ENCODE measurements around the gene SLC12A9.
A peak's percentile ranks its signal among the peaks of the same experiment; 100 is the strongest.
"Not testable (repeated sequence)": the region's sequence is repeated elsewhere in the genome, so short reads cannot be mapped to it uniquely, and the experiment has no call there.

The SLC12A9 gene

GRCh38 chr7:100836812-100837098, 15.8 kb upstream of the SLC12A9 start:
- Mint-ChIP-seq H3K27ac (peak overlapping the region; percentile 61), H3K9me3 (no peaks in the 10 kb centered on the region), H3K4me3 (peak overlapping the region; percentile 67), H3K27me3 (no peaks in the 10 kb centered on the region), H3K4me1 (peaks cover 14% of the 10 kb centered on the region), H3K36me3 (ENCODE audit: low read depth) (peaks cover 2% of the 10 kb centered on the region)
- no peak for ATAC-seq
- DNase-seq = no peak

GRCh38 chr7:100837099-100837836, 15.2 kb upstream of the SLC12A9 start:
- Mint-ChIP-seq H3K27ac (peak overlapping the region; percentile 61), H3K4me3 (peak overlapping the region; percentile 67), H3K4me1 (peaks cover 14% of the 10 kb centered on the region), H3K27me3 (no peaks in the 10 kb centered on the region), H3K36me3 (ENCODE audit: low read depth) (peaks cover 2% of the 10 kb centered on the region), H3K9me3 (no peaks in the 10 kb centered on the region)
- ATAC-seq (peak; percentile 91), DNase-seq (peak; percentile 77)

DNA sequence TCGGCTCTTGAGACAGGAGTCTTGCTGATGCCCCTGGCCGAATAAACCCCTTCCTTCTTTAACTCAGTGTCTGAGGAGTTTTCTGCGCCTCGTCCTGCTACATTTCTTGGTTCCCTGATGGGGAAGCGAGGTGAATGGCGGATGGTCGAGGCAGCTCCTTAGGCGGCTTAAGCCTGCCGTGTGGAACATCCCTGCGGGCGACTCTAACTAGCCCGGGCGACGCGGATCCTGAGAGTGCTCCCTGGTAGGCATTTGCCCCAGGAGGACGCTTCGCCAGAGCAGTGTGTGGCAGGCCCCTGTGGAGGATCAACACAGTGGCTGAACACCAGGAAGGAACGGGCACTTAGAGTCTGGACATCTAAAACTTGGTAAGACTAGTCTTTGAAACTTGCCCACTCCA, 13.2 kb upstream of the SLC12A9 start:
- no peak for ATAC-seq
- Mint-ChIP-seq H3K9me3 (no peaks in the 10 kb centered on the region), H3K27me3 (no peaks in the 10 kb centered on the region), H3K36me3 (ENCODE audit: low read depth) (peaks cover 2% of the 10 kb centered on the region), H3K4me1 (peaks cover 14% of the 10 kb centered on the region), H3K27ac (no peak overlapping the region), H3K4me3 (no peak overlapping the region)
- no peak for DNase-seq

DNA sequence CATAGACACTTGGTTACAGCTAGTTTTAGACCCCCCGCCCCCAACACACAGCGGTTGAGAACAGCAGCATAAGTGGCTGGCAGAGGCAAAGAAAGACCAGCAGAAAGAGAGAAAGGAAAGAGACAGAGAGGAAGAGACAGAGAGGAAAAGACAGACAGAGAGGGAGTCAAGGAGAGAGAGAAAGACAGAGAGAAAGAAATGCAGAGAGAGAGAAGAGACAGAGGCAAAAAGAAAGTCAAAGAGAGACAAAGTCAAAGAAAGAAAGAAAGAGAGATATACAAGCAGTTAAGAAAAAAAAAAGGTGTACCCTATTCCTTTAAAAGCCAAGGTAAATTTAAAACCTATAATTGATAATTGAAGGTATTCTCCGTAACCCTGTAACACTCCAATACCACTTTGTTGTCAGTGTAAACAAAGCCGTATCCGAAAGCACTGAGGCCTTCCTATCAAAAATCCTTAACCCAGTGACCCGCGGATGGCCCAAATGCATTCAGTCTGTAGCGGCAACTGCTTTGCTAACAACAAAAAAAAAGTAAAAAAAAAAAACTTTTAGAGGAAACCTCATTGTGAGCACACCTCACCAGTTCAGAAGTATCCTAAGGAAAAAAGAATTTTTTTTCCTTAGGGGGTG, 11.9 kb upstream of the SLC12A9 start:
- DNase-seq (no peak), ATAC-seq (no peak)
- H3K4me3 Mint-ChIP-seq = no peak overlapping the region
- no peaks in the 10 kb centered on the region for H3K9me3 Mint-ChIP-seq
- H3K36me3 Mint-ChIP-seq (ENCODE audit: low read depth) = peaks cover 2% of the 10 kb centered on the region
- no peaks in the 10 kb centered on the region for H3K27me3 Mint-ChIP-seq
- H3K27ac Mint-ChIP-seq = no peak overlapping the region
- peaks cover 13% of the 10 kb centered on the region for H3K4me1 Mint-ChIP-seq

DNA sequence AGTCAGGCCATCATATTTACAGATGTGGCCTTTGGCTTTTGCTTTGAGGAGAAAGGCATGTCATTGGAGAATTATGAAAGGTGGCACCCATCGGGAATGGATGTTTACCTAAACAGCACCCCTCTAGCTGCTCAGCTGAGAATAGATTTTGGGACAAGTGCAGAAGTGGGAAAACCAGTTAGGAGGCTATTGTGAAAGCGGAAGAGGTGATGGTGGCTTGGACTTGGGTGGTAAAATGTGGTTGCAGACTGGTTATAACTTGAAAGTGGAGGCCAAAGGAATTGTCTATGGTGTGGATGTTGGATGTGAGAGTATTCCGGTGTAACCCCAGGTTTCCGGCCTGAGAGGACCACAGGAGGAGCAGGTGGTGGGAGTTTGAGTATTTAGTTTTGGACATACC, 5.2 kb upstream of the SLC12A9 start:
- Mint-ChIP-seq H3K4me3 (no peak overlapping the region), H3K4me1 (peaks cover 6% of the 10 kb centered on the region), H3K27ac (no peak overlapping the region), H3K9me3 (no peaks in the 10 kb centered on the region), H3K27me3 (no peaks in the 10 kb centered on the region), H3K36me3 (ENCODE audit: low read depth) (no peaks in the 10 kb centered on the region)
- ATAC-seq (no peak), DNase-seq (no peak)

DNA sequence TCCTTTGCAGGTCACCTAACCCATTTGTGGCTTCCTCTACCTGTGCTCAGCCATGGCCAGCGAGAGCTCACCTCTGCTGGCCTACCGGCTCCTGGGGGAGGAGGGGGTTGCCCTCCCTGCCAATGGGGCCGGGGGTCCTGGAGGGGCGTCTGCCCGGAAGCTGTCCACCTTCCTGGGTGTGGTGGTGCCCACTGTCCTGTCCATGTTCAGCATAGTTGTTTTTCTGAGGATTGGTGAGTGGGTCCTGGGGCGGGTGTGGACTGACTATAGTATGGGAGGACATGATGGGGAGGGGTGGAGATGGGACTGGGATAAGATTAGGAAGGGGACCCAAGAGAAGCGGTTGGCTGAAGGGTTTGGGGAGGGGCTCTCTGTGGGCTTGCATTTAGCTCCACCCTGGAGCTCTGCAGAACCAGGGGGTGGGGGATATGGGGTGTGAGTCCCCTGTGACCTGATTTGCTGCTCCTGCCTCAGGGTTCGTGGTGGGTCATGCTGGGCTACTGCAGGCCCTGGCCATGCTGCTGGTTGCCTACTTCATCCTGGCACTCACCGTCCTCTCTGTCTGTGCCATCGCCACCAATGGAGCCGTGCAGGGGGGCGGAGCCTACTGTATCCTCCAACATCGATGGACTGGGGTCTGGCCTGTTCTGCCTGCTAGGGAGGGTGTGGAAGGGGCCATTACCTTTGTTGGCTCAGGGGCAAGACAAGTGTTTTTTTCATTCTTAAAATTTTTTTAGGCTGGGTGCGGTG, 1.8 kb downstream of the SLC12A9 start:
- Mint-ChIP-seq H3K4me1 (peaks cover 14% of the 10 kb centered on the region), H3K4me3 (no peak overlapping the region), H3K36me3 (ENCODE audit: low read depth) (no peaks in the 10 kb centered on the region), H3K27ac (no peak overlapping the region), H3K27me3 (no peaks in the 10 kb centered on the region), H3K9me3 (no peaks in the 10 kb centered on the region)
- DNase-seq = no peak
- ATAC-seq = no peak

DNA sequence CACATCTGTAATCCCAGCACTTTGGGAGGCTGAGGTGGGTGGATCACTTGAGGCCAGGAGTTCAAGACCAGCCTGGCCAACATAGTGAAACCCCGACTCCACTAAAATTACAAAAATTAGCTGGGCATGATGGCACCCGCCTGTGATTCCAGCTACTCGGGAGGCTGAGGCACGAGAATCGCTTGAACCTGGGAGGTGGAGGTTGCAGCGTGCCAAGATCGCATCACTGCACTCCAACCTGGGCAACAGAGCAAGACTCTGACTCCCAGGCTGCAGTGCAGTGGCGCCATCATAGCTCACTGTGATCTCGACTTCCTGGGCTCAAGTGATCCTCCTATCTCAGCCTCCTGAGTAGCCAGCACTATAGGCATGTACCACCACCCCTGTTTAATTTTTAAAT, 2.4 kb downstream of the SLC12A9 start:
- ATAC-seq; H3K4me3 Mint-ChIP-seq; H3K36me3 Mint-ChIP-seq (ENCODE audit: low read depth); H3K27me3 Mint-ChIP-seq; H3K27ac Mint-ChIP-seq; DNase-seq; H3K9me3 Mint-ChIP-seq: not testable (repeated sequence)
- H3K4me1 Mint-ChIP-seq = peaks cover 14% of the 10 kb centered on the region

- H3K4me1 Mint-ChIP-seq = peaks cover 14% of the 10 kb centered on the region
- H3K4me3 Mint-ChIP-seq = no peak overlapping the region
- H3K27ac Mint-ChIP-seq = no peak overlapping the region
- ATAC-seq (no peak), DNase-seq (no peak)
- peaks cover 1% of the 10 kb centered on the region for H3K36me3 Mint-ChIP-seq (ENCODE audit: low read depth)
- H3K9me3 Mint-ChIP-seq = no peaks in the 10 kb centered on the region
- H3K27me3 Mint-ChIP-seq = no peaks in the 10 kb centered on the region
Measured at GRCh38 chr7:100855515-100855914, 3.0 kb downstream of the SLC12A9 start.

DNA sequence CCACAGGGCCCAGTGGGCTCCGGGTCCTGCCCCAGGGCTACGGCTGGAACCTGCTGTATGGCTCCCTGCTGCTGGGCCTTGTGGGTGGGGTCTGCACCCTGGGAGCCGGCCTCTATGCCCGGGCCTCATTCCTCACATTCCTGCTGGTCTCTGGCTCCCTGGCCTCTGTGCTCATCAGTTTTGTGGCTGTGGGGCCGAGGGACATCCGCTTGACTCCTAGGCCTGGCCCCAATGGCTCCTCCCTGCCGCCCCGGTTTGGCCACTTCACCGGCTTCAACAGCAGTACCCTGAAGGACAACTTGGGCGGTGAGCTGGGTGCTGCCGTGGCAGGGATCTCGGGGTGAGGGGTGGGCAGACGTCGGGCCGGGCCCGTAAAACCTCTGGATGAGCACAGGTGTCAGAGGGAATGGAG, 4.4 kb downstream of the SLC12A9 start:
- Mint-ChIP-seq H3K27me3 (no peaks in the 10 kb centered on the region), H3K9me3 (no peaks in the 10 kb centered on the region), H3K27ac (no peak overlapping the region), H3K4me3 (no peak overlapping the region), H3K4me1 (peaks cover 9% of the 10 kb centered on the region), H3K36me3 (ENCODE audit: low read depth) (peaks cover 5% of the 10 kb centered on the region)
- no peak for ATAC-seq
- DNase-seq = no peak

GRCh38 chr7:100859856-100860255, 7.3 kb downstream of the SLC12A9 start:
- no peaks in the 10 kb centered on the region for H3K4me1 Mint-ChIP-seq
- H3K9me3 Mint-ChIP-seq = no peaks in the 10 kb centered on the region
- ATAC-seq (no peak), DNase-seq (no peak)
- peaks cover 14% of the 10 kb centered on the region for H3K36me3 Mint-ChIP-seq (ENCODE audit: low read depth)
- H3K4me3 Mint-ChIP-seq = no peak overlapping the region
- H3K27ac Mint-ChIP-seq = no peak overlapping the region
- no peaks in the 10 kb centered on the region for H3K27me3 Mint-ChIP-seq

- no peak for ATAC-seq
- Mint-ChIP-seq H3K27ac (no peak overlapping the region), H3K4me1 (peaks cover 2% of the 10 kb centered on the region), H3K27me3 (no peaks in the 10 kb centered on the region), H3K9me3 (no peaks in the 10 kb centered on the region), H3K36me3 (ENCODE audit: low read depth) (peaks cover 14% of the 10 kb centered on the region), H3K4me3 (no peak overlapping the region)
- no peak for DNase-seq
Measured at GRCh38 chr7:100860702-100861615, 8.4 kb downstream of the SLC12A9 start.

DNA sequence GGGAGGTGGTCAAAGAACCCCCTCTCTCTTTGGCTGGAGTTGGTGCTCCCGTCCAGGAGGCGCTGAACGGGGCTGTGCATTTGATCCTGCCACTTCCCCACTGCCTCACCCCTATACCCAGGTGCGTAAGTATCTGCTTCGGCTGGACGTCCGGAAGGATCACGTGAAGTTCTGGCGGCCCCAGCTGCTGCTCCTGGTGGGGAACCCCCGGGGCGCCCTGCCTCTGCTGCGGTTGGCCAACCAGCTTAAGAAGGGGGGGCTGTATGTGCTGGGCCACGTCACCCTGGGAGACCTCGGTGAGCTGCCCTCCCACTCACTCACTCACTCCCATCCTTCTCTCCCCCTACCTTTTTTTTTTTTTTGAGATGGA, 9.1 kb downstream of the SLC12A9 start:
- Mint-ChIP-seq H3K4me1 (peaks cover 6% of the 10 kb centered on the region), H3K27me3 (no peaks in the 10 kb centered on the region), H3K27ac (no peak overlapping the region), H3K36me3 (ENCODE audit: low read depth) (peaks cover 14% of the 10 kb centered on the region), H3K9me3 (no peaks in the 10 kb centered on the region), H3K4me3 (no peak overlapping the region)
- DNase-seq (no peak), ATAC-seq (no peak)

GRCh38 chr7:100863406-100863950, 11.0 kb downstream of the SLC12A9 start:
- ATAC-seq = no peak
- Mint-ChIP-seq H3K27ac (no peak overlapping the region), H3K4me3 (no peak overlapping the region), H3K9me3 (no peaks in the 10 kb centered on the region), H3K36me3 (ENCODE audit: low read depth) (peaks cover 15% of the 10 kb centered on the region), H3K27me3 (no peaks in the 10 kb centered on the region), H3K4me1 (peaks cover 15% of the 10 kb centered on the region)
- DNase-seq = no peak

DNA sequence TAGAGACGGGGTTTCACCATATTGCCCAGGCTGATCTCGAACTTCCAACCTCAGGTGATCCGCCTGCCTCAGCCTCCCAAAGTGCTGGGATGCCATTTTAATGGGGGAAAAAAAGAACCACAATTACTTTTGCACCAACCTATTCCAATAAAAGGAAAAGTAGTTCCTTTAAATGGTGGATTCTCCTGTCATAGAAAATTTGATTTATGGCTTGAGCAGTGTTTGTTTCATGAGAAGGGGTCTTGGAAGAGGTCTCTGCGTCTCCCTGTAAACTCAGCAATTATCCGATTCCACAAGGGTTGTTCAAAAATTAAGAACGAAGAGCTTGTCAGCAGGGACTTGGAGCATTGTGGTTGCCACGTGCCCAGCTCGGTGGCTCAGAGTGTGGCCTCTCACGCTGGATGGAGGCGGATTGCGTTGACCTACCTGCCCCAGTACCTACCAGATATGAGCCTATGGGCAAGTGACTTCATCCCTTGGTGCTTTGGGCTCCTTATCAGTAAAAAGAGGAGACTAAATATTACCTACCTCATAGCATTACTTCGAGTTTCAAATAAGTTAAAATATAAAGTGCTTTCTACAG, 11.8 kb downstream of the SLC12A9 start:
- Mint-ChIP-seq H3K4me3 (no peak overlapping the region), H3K27me3 (no peaks in the 10 kb centered on the region), H3K4me1 (peaks cover 17% of the 10 kb centered on the region), H3K27ac (no peak overlapping the region), H3K9me3 (no peaks in the 10 kb centered on the region), H3K36me3 (ENCODE audit: low read depth) (peaks cover 15% of the 10 kb centered on the region)
- DNase-seq (no peak), ATAC-seq (no peak)

Measured in activated naive CD8-positive, alpha-beta T cell treated with anti-CD3 and anti-CD28 coated beads, Interleukin-2, amount 50 U/mL, for 24 hours (primary cell).